Body of pancreas (tissue), 4 donors: Measurements from ENCODE around the gene SIK2. TPM values are rescaled to one million over a fixed set of nuclear protein-coding genes. Genes with fewer than 3 reads are reported as not detected.

Experiments
- ATAC-seq: fragments of 150-250 bp; one replicate; pipeline ENCODE4 v1.9.1; 2016
- DNase-seq, 4 donors: peaks; one replicate each; pipeline ENCODE4 v3.0.0-alpha.2; 2019
- H3K27ac ChIP-seq, 4 donors: fragments of 200-600 bp; sonication (generic); 1 replicate in 3 of 4; 2 replicates in 1 of 4; pipeline versions ENCODE4 v1.5.1 to v1.6.1; 2016 to 2019; ENCODE audit warnings: mild to moderate bottlenecking in 1 of 4, mixed read lengths in 1 of 4, moderate library complexity in 1 of 4
- H3K27me3 ChIP-seq, 2 donors: fragments of 200-600 bp; sonication (generic); one replicate each; pipeline ENCODE4 v1.6.0; 2016; ENCODE audit warnings: mild to moderate bottlenecking in 1 of 2
- H3K36me3 ChIP-seq, 2 donors: fragments of 200-600 bp; sonication (generic); replicated peaks in 1 of 2; 2 replicates each; pipeline ENCODE4 v1.5.1; 2016; ENCODE audit warnings: low read depth in 2 of 2; ENCODE audit not compliant: insufficient read depth in 1 of 2
- H3K4me1 ChIP-seq: fragments of 200-600 bp; sonication (generic); one replicate; pipeline ENCODE4 v1.6.0; 2016
- H3K4me3 ChIP-seq, 2 donors: fragments of 200-600 bp; sonication (generic); 1 replicate in 1 of 2; 2 replicates in 1 of 2; pipeline ENCODE4 v1.5.1; 2016 to 2019
- H3K9me3 ChIP-seq, 3 donors: fragments of 200-600 bp; sonication (generic); 1 replicate in 2 of 3; 2 replicates in 1 of 3; pipeline ENCODE4 v1.5.1; 2016
- POLR2A ChIP-seq, 3 donors: fragments of 450-650 bp; IDR thresholded peaks; one replicate each; pipeline ENCODE4 v1.6.1; 2016; ENCODE audit warnings: antibody characterized with exemption in 3 of 3, mild to moderate bottlenecking in 2 of 3
- WGBS, 2 donors: methylation state at CpG; one replicate each; pipeline ENCODE4 v1.1.5; 2017; 5-methylcytosine and 5-hydroxymethylcytosine counted together
- intact Hi-C: fragments of 100-400 bp; cut with DNase I; formaldehyde crosslinking; loops from one replicate; pipeline ENCODE4 v1.15.1; 2023
- total RNA-seq, 2 donors: library from RNA; depleted of rRNA; stranded (reverse); fragments of >200 nt; gene quantifications; one replicate each; pipeline ENCODE4 v1.1.0, GENCODE V29; 2016
- TF ChIP-seq, protein P1 (sequence below), 7 experiments: fragments of 450-650 bp in 4 of 7; fragments of 200-600 bp in 3 of 7; sonication (generic) in 3 of 7; IDR thresholded peaks; one replicate each; pipeline ENCODE4 v1.5.1; 2016 to 2019; ENCODE audit warnings: antibody characterized with exemption in 7 of 7

SIK2 gene
- total RNA-seq, 2 donors from 2014 or later: 15.3 to 16.5 TPM

DNA sequence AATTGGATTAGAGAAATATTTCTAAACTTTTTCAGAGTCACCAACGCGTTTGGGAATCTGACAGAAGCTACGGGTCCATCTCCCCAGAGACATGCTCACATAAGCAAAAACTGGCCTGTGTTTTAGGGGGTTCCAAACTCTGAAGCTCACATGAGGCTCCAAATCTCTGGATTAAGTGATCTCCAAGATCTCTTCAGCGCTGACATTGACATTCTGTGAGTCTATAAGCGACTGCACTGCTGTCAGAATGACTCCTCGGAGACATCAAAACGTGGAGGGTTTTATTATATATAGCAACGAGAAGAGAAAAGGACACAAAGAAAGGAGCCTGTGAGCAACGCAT lies 642 bp upstream of the SIK2 start:
- WGBS, 2 donors: 15 to 21% methylated on average over 9 of the region's 9 CpGs
- no peaks in the 10 kb centered on the region for H3K9me3 ChIP-seq
- H3K4me3 ChIP-seq: no peak overlapping the region
- H3K27ac ChIP-seq: peak overlapping the region in 3 of 4 donors; percentile 97 to 98 (median 98)
- DNase-seq: no peak
- H3K4me1 ChIP-seq: peaks cover 34% of the 10 kb centered on the region
- no peaks in the 10 kb centered on the region for H3K36me3 ChIP-seq
- no peak for TF ChIP-seq POLR2A (IDR thresholded peaks at IDR 0.05)
- TF ChIP-seq, protein P1, sequence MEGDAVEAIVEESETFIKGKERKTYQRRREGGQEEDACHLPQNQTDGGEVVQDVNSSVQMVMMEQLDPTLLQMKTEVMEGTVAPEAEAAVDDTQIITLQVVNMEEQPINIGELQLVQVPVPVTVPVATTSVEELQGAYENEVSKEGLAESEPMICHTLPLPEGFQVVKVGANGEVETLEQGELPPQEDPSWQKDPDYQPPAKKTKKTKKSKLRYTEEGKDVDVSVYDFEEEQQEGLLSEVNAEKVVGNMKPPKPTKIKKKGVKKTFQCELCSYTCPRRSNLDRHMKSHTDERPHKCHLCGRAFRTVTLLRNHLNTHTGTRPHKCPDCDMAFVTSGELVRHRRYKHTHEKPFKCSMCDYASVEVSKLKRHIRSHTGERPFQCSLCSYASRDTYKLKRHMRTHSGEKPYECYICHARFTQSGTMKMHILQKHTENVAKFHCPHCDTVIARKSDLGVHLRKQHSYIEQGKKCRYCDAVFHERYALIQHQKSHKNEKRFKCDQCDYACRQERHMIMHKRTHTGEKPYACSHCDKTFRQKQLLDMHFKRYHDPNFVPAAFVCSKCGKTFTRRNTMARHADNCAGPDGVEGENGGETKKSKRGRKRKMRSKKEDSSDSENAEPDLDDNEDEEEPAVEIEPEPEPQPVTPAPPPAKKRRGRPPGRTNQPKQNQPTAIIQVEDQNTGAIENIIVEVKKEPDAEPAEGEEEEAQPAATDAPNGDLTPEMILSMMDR (IDR thresholded peaks at IDR 0.05): no peak
- no peak for ATAC-seq
- no peaks in the 10 kb centered on the region for H3K27me3 ChIP-seq
- intact Hi-C loops: loop anchor here (5.0 kb wide), 1 partner anchor 176 kb away; no protein-coding TSS in a partner anchor

DNA sequence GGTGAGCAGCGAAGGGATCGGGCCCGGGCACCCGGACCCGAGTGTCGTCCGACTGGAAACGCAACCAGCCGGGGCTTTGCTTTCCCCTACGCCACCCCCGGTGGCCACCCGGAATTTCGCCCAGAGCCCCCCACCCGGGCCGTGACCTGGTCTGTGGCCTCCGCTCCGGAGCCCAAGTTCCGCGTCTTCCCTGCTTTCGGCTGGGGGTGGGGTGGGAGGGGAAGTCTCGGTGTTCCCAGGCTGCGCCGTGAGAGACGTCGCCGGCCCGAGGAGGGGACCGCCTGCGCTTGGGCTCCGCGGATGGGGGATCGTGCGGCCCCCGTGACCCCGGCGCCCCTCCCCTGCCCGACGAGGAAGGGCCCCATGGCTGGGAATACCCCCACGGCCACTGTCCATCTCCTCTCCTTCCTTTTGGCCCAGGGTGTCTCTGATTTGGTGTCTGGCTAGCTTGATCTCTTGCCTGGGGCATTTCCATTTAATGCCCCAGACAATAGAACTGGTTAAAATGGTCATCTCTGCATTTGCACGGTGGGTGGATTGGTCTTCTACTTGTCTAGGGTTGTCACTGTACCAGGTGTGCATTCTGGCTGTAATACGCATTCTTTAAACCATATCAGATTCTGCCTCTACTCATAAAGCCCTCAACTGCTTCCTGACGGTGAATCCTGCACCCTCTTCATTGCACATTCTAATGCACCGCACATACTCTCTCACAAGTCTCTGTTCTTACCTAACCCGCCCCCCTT lies 789 bp downstream of the SIK2 start:
- Histone ChIP-seq H3K27me3 (no peaks in the 10 kb centered on the region), H3K4me3 (peak overlapping the region; percentile 51 to 91), H3K9me3 (no peaks in the 10 kb centered on the region), H3K27ac (peak overlapping the region; percentile 96 to 98 (median 98)), H3K36me3 (no peaks in the 10 kb centered on the region), H3K4me1 (peaks cover 47% of the 10 kb centered on the region)
- intact Hi-C loops: loop anchor here (5.0 kb wide), 1 partner anchor 174 kb away; no protein-coding TSS in a partner anchor
- ATAC-seq (peak; percentile 36), DNase-seq (peak in 3 of 4 donors; percentile 43 to 55 (median 49))
- WGBS, 2 donors: 1 to 3% methylated on average over 10 to 39 of the region's 44 CpGs
- TF ChIP-seq POLR2A (IDR thresholded peaks at IDR 0.05): peak in 1 of 3 donors; percentile 34
- TF ChIP-seq, protein P1 (IDR thresholded peaks at IDR 0.05): no peak

DNA sequence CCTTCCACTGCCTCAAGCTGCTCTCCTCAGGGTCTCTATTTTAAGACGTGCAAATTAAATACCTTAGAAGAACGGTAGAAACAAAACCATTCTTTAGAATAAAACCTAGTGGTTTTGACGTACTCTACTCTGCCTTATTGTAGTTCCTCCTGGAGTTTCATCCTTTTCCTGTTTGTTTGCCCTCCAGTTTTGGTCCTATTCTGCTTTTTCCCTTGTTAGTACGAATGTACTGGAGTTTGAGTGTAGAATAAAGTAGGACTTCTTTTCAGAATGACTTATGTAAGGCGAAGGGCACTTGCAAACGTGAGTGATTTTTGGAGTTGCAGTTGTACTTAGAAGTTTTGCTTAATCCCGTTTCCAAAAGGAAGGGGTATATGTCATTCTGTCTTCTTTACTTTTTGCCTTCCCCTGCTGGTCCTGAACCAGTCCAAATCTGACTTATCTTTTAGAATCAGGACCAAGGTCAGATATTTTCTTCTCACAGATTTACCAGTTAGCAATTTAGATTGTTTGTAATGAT lies 1.4 kb downstream of the SIK2 start:
- H3K4me3 ChIP-seq: peak overlapping the region in 1 of 2 donors; percentile 51
- DNase-seq (no peak), ATAC-seq (no peak)
- peak overlapping the region; percentile 96 to 98 (median 98) for H3K27ac ChIP-seq
- intact Hi-C loops: loop anchor here (5.0 kb wide), 1 partner anchor 174 kb away; no protein-coding TSS in a partner anchor
- 5 to 7% methylated on average over 7 of the region's 7 CpGs for WGBS, 2 donors
- no peak for TF ChIP-seq POLR2A (IDR thresholded peaks at IDR 0.05)
- TF ChIP-seq, protein P1 (IDR thresholded peaks at IDR 0.05): no peak
- peaks cover 47% of the 10 kb centered on the region for H3K4me1 ChIP-seq
- no peaks in the 10 kb centered on the region for H3K9me3 ChIP-seq
- H3K36me3 ChIP-seq: no peaks in the 10 kb centered on the region
- no peaks in the 10 kb centered on the region for H3K27me3 ChIP-seq

DNA sequence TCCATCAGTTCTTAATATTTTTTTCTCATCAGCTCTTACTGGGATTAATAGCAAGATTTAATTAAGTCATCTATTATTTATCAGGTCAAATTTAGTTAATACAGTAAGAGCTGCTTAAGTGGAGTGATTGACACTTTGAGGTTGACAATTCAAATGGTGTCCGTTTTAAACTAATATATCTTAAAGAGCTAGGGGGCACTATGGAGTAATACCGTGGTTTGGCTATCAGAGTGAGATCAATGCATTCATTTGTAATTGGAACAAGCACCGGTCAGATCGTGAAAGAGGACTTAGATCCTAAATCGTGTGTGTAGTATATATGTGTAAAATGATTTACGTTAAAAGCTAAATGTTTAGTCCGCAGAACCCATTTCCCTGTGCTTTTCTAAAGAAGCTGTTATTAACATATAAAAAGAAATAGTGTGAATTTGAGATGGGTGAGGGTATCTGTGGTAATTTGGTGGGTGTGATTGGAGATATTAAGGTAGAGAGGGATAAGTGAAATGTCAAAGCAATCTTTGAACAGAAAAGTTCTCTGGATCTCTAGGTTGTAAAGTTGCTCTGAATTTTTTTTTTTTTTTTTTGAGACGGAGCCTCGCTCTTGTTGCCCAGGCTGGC lies 2.3 kb downstream of the SIK2 start:
- no peaks in the 10 kb centered on the region for H3K36me3 ChIP-seq
- peak overlapping the region in 1 of 2 donors; percentile 51 for H3K4me3 ChIP-seq
- intact Hi-C loops: loop anchor here (5.0 kb wide), 1 partner anchor 173 kb away; no protein-coding TSS in a partner anchor
- peak overlapping the region in 3 of 4 donors; percentile 97 to 98 (median 98) for H3K27ac ChIP-seq
- H3K4me1 ChIP-seq: peaks cover 47% of the 10 kb centered on the region
- 20 to 22% methylated on average over 9 of the region's 9 CpGs for WGBS, 2 donors
- DNase-seq: no peak
- no peak for ATAC-seq
- TF ChIP-seq, protein P1 (IDR thresholded peaks at IDR 0.05): peak; percentile 16 to 74 (median 68)
- peak in 1 of 3 donors; percentile 23 for TF ChIP-seq POLR2A (IDR thresholded peaks at IDR 0.05)
- no peaks in the 10 kb centered on the region for H3K9me3 ChIP-seq
- no peaks in the 10 kb centered on the region for H3K27me3 ChIP-seq
